Measurements from ENCODE around the gene ISLR.

The ISLR gene

DNA sequence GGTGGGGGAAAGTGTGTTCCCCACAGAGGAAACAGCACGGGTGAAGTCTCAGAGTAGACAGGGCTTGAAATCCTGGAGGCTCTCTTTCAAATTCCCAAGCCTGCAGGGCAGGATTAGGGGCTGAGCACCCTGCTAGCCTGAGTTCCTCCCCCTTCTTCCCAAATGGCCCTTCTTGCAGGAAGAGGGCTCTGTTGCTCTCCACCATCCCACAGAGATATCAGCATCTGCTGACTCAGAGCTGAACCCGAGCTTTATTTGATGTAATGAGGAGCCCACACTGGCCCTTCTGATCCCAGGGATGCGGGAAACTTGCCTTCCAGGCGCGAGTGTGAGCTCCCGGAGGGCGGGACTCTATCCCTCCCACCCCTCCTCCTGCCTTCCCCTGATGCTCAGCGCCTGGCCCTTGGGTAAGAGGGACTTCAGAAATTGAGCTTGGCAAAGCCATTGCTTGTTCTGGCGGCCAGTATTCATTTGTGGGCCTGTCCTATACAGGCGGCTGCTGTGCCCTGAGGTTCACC is 30.5 kb downstream of the ISLR start (continued):
- TF ChIP-seq, protein P1, sequence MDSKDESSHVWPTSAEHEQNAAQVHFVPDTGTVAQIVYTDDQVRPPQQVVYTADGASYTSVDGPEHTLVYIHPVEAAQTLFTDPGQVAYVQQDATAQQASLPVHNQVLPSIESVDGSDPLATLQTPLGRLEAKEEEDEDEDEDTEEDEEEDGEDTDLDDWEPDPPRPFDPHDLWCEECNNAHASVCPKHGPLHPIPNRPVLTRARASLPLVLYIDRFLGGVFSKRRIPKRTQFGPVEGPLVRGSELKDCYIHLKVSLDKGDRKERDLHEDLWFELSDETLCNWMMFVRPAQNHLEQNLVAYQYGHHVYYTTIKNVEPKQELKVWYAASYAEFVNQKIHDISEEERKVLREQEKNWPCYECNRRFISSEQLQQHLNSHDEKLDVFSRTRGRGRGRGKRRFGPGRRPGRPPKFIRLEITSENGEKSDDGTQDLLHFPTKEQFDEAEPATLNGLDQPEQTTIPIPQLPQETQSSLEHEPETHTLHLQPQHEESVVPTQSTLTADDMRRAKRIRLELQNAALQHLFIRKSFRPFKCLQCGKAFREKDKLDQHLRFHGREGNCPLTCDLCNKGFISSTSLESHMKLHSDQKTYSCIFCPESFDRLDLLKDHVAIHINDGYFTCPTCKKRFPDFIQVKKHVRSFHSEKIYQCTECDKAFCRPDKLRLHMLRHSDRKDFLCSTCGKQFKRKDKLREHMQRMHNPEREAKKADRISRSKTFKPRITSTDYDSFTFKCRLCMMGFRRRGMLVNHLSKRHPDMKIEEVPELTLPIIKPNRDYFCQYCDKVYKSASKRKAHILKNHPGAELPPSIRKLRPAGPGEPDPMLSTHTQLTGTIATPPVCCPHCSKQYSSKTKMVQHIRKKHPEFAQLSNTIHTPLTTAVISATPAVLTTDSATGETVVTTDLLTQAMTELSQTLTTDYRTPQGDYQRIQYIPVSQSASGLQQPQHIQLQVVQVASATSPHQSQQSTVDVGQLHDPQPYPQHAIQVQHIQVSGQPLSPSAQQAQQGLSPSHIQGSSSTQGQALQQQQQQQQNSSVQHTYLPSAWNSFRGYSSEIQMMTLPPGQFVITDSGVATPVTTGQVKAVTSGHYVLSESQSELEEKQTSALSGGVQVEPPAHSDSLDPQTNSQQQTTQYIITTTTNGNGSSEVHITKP (tag by site-specific recombination; IDR thresholded peaks at IDR 0.05): peak; percentile 98
- no peak for TF ChIP-seq ZBTB1 (tag by site-specific recombination; IDR thresholded peaks at IDR 0.05)
- TF ChIP-seq, protein P2, sequence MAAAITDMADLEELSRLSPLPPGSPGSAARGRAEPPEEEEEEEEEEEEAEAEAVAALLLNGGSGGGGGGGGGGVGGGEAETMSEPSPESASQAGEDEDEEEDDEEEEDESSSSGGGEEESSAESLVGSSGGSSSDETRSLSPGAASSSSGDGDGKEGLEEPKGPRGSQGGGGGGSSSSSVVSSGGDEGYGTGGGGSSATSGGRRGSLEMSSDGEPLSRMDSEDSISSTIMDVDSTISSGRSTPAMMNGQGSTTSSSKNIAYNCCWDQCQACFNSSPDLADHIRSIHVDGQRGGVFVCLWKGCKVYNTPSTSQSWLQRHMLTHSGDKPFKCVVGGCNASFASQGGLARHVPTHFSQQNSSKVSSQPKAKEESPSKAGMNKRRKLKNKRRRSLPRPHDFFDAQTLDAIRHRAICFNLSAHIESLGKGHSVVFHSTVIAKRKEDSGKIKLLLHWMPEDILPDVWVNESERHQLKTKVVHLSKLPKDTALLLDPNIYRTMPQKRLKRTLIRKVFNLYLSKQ (tag by site-specific recombination; IDR thresholded peaks at IDR 0.05; ENCODE audit: borderline replicate concordance): no peak
- TF ChIP-seq SALL2 (tag by site-specific recombination; IDR thresholded peaks at IDR 0.05; ENCODE audit: borderline replicate concordance): no peak
- TF ChIP-seq, protein P3, sequence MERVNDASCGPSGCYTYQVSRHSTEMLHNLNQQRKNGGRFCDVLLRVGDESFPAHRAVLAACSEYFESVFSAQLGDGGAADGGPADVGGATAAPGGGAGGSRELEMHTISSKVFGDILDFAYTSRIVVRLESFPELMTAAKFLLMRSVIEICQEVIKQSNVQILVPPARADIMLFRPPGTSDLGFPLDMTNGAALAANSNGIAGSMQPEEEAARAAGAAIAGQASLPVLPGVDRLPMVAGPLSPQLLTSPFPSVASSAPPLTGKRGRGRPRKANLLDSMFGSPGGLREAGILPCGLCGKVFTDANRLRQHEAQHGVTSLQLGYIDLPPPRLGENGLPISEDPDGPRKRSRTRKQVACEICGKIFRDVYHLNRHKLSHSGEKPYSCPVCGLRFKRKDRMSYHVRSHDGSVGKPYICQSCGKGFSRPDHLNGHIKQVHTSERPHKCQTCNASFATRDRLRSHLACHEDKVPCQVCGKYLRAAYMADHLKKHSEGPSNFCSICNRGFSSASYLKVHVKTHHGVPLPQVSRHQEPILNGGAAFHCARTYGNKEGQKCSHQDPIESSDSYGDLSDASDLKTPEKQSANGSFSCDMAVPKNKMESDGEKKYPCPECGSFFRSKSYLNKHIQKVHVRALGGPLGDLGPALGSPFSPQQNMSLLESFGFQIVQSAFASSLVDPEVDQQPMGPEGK (tag by site-specific recombination; IDR thresholded peaks at IDR 0.05): peak; percentile 78
- TF ChIP-seq ZNF530 (tag by site-specific recombination; IDR thresholded peaks at IDR 0.05; ENCODE audit: low read depth): no peak
- TF ChIP-seq IKZF3 (tag by site-specific recombination; IDR thresholded peaks at IDR 0.05): 0 out of 2 replicates have a peak, but pooled peaks have one; percentile 33
- TF ChIP-seq ZNF10 (tag by site-specific recombination; IDR thresholded peaks at IDR 0.05): peak; percentile 93
- TF ChIP-seq ZEB2 (tag by site-specific recombination; IDR thresholded peaks at IDR 0.05): peak; percentile 35; the same call in 1 of the 2 replicates
- peak; percentile 74 for TF ChIP-seq ZBTB8A (tag by site-specific recombination; IDR thresholded peaks at IDR 0.05)
- TF ChIP-seq ZBTB17 (tag by site-specific recombination; IDR thresholded peaks at IDR 0.05): peak; percentile 16; the same call in 1 of the 2 replicates
- TF ChIP-seq ZBTB7A (tag by site-specific recombination; IDR thresholded peaks at IDR 0.05; ENCODE audit: low read depth): no peak
- no peak for TF ChIP-seq ZNF266 (tag by site-specific recombination; IDR thresholded peaks at IDR 0.05; ENCODE audit: low read depth)
- no peak for TF ChIP-seq ZBTB49 (tag by site-specific recombination; IDR thresholded peaks at IDR 0.05; ENCODE audit: low read depth)
- no peak for TF ChIP-seq ZNF433 (tag by site-specific recombination; IDR thresholded peaks at IDR 0.05; ENCODE audit: low read depth)
- peak; percentile 51 for TF ChIP-seq SP2 (tag by site-specific recombination; IDR thresholded peaks at IDR 0.05)
- no peak for TF ChIP-seq ZNF610 (tag by site-specific recombination; IDR thresholded peaks at IDR 0.05; ENCODE audit: borderline replicate concordance)
- TF ChIP-seq ZNF214 (tag by site-specific recombination; IDR thresholded peaks at IDR 0.05; ENCODE audit: borderline replicate concordance): no peak
- TF ChIP-seq ZFP37 (tag by site-specific recombination; IDR thresholded peaks at IDR 0.05): no peak
- TF ChIP-seq SP7 (tag by site-specific recombination; IDR thresholded peaks at IDR 0.05): peak; percentile 86
- peak; percentile 97 for TF ChIP-seq ZIC2 (tag by site-specific recombination; IDR thresholded peaks at IDR 0.05)
- TF ChIP-seq ZNF341 (tag by site-specific recombination; IDR thresholded peaks at IDR 0.05; ENCODE audit: low read depth): no peak
- TF ChIP-seq, protein P4, sequence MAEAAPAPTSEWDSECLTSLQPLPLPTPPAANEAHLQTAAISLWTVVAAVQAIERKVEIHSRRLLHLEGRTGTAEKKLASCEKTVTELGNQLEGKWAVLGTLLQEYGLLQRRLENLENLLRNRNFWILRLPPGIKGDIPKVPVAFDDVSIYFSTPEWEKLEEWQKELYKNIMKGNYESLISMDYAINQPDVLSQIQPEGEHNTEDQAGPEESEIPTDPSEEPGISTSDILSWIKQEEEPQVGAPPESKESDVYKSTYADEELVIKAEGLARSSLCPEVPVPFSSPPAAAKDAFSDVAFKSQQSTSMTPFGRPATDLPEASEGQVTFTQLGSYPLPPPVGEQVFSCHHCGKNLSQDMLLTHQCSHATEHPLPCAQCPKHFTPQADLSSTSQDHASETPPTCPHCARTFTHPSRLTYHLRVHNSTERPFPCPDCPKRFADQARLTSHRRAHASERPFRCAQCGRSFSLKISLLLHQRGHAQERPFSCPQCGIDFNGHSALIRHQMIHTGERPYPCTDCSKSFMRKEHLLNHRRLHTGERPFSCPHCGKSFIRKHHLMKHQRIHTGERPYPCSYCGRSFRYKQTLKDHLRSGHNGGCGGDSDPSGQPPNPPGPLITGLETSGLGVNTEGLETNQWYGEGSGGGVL (tag by site-specific recombination; IDR thresholded peaks at IDR 0.05): peak; percentile 49; the same call in 1 of the 2 replicates
- no peak for TF ChIP-seq ZNF548 (tag by site-specific recombination; IDR thresholded peaks at IDR 0.05)
- TF ChIP-seq ZNF596 (tag by site-specific recombination; IDR thresholded peaks at IDR 0.05): no peak
- TF ChIP-seq ZNF426 (tag by site-specific recombination; IDR thresholded peaks at IDR 0.05): no peak
- no peak for TF ChIP-seq ZBTB21 (tag by site-specific recombination; IDR thresholded peaks at IDR 0.05)
- peak; percentile 93 for TF ChIP-seq ZNF600 (tag by site-specific recombination; IDR thresholded peaks at IDR 0.05)
- peak; percentile 77 for TF ChIP-seq GLIS1 (tag by site-specific recombination; IDR thresholded peaks at IDR 0.05)
- TF ChIP-seq ZNF248 (tag by site-specific recombination; IDR thresholded peaks at IDR 0.05): no peak

Measured in HEK293 (cell line).